Nucleus accumbens (tissue), 56 donors: ENCODE data around the gene PNKP.
"Not testable (repeated sequence)": the region's sequence is repeated elsewhere in the genome, so short reads cannot be mapped to it uniquely, and the experiment has no call there.

ENCODE experiments used
- DNase-seq, 56 donors: peaks; one replicate each; lab custom pipeline; 2025; lab: John Stamatoyannopoulos, UW

The PNKP gene

DNA sequence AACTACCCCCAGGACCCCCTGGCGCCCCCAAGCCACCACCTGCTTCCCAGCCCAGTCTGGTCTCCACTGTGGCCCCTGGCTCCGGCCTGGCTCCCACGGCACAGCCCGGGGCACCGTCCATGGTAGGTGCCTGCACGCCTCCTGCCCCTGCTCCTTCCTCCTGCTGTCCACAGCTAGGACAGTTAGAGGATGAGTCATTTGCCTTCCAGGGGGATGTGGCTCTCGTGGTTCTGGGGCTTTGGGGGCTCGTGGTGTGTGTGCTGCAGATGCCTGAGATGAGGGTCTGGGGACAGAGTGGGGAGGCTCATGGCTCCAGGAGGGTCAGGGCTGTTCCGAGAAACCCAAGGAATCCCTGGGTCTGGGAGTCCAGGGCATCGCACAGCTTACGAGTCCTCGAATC is 36.6 kb downstream of the PNKP start:
- DNase-seq = no peak

DNA sequence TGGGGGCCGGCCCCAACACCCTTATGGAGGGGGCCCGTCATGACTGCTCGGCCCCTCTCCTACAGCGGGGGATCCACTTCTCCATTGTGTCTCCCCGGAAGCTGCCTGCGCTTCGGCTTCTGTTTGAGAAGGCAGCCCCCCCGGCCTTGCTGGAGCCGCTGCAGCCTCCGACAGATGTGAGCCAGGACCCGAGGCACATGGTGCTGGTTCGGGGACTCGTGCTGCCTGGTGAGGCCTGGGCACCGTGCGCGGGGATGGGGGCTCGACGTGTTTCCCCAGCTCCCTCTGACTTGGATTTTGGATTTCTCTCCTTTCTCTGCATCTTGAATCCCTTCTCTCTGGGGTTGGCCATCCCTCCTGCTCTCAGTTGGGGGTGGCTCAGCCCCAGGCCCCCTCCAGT is 37.7 kb downstream of the PNKP start:
- no peak for DNase-seq

DNA sequence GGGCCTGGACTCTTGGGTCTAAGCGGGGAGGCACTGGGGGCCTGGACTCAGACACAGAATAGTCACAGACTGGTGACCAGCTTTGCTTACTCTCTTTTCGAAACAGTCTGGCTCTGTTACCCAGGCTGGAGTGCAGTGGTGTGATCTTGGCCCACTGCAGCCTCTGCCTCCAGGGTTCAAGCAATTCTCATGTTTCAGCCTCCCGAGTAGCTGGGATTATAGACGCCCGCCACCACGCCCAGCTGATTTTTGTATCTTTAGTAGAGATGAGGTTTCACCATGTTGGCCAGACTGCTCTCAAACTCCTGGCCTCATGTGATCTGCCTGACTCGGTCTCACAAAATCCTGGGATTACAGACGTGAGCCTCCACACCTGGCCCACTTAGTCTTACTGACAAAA is 38.2 kb downstream of the PNKP start:
- DNase-seq = no peak

DNA sequence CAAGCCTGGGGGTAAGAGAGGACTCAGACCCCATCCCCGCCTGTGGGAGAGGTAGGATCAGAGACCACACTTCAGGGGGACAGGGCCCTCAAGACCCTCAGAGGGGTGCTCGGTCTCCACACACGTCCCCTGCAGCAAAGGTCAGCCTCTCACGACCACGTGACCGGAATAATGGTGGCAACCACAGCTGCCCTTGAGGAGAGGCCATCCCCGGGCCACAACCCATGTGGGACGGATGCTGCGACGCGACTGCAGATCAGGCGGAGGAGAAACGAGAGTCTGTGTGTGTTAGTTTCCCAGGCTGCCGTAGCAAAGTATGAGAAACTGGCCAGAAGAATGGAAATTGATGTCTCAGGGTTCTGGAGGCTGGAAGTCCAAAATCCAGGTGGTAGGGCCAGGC is 40.3 kb downstream of the PNKP start:
- DNase-seq = no peak

DNA sequence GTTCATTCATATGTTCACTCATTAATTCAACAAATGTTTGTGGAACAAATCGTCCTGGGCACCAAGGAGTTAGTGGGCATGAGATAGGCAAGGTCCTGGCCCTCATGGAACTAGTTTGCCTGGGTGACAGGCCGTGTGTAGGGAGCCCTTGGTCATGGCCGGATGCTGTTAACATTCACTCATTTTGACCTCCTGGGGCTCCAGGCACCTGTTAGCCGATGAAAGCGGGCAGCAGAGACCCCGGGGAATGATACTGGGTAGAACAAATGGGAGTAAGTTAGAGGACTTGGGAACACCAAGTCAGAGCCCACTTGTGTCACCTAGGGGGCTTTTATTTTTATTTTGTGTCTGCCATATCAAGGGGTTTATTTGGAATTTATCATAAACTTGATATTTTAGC is 42.7 kb downstream of the PNKP start:
- DNase-seq = no peak

DNA sequence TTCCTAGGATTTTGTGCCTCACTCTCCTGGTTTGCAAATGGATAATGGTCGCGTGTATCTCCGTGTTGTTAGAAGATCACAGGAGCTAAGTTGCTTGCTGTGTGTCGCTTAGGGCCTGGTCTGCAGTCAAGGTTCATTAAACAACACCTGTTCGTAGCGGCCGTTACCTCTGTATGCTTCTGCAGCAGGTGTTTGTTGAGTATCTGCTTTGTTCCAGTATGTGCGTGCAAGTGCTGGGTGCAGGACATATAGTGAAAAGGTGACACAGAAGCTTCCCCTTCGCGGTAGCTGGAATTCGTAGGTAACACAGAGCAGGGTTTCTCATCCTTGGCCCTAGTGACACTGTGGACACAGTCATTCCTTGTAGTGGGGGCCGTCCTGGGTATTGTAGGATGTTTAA is 43.9 kb downstream of the PNKP start:
- DNase-seq = no peak

DNA sequence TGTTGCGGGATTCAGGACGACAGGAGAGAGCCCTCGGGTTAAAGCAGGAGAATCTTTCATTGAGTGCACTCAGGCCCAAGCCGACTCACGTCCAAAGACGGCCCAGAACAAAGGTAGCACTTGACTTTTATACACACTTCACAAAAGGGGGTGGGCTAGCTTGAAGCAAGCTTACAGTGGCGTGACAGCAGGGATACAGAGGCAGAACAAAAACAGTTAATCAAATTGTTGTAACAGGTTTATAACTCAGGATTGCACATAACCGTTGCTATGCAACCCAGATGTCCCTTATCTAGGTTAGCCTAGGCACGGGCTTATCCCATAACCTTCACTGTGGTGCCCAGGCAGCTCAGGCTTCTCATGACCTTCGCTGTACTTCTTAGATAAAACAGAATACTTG is 47.3 kb downstream of the PNKP start:
- no peak for DNase-seq

DNA sequence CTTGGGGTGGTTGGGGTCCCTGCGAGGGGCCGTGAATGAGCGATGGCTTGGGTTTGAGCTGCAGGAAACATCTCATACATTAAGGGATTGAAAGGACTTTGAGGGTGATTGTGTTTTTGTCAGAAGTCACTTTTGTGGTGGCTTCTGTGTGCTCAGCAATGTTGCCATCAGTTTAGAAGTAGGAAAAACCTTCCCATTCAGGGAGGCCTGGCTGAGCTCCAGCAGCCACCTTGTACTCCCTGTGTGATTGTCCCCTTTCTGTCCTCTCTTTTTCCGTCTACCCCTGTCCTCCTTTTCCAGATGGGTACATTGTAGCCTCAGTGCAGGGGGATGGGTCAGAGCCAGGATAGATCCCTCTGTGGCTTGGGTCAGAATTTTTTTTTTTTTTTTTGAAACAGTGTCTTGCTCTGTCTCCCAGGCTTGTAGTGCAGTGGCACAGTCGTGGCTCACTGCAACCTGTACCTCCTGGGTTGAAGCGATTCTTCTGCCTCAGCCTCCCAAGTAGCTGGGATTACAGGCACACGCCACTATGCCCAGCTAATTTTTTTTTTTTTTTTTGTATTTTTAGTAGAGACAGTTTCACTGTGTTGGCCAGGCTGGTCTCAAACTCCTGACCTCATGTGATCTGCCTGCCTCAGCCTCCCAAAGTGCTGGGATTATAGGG is 47.8 kb downstream of the PNKP start:
- not testable (repeated sequence) for DNase-seq

DNA sequence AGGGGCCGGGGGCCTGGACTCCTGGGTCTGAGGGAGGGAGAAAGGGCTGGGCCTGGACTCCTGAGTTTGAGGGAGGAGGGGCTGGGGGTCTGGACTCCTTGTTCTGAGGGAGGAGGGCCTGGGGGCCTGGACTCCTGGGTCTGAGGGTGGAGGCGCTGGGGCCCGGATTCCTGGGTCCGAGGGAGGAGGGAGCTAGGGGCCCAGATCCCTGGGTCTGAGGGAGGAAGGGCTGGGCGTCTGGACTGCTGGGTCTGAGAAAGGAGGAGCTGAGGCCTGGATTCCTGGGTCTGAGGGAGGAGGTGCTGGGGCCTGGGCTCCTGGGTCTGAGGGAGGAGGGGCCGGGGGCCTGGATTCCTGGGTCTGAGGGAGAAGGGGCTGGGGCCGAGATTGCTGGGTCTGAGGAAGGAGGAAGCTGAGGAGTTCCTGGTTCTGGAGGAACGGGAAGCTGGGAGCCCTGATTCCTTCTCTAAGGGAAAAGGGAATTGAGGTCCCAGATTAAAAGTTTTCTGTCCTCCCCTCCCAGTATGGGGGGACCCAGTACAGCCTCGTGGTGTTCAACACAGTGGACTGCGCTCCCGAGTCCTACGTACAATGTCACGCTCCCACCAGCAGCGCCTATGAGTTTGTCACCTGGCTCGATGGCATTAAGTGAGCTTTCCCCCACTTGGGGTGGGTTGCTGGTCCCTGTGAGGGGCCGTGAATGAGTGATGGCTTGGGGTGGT is 48.6 kb downstream of the PNKP start:
- DNase-seq = no peak

DNA sequence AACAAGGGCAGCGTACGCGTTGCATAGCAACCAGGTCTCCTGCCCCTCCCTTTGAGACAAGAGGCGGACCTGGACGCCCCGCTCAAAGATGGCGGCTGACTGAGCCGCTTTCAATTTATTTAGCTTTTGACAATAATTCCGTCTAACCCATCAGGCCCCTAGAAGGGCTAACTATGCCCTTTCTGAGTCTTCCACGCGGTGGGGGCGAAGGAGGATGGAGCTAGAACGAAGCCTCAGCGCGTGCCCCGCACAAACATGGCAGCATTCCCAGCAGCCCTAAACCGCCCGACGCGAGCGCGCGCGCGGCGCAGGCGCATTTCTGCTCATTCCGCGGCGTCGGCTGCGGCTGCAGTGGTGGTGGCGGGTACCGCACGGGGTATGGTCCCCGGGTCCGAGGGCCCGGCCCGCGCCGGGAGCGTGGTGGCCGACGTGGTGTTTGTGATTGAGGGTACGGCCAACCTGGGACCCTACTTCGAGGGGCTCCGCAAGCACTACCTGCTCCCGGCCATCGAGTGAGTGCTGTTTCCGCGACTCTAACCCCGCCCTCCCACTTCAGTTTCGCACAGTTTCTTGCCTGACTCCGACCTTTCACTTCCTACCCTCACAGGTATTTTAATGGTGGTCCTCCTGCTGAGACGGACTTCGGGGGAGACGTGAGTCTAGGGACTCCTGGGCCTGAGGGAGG is 49.3 kb downstream of the PNKP start, which contains the start of gene MED25:
TSS of gene MED25 (plus strand) at position 326 of the 685 bp plus-strand sequence. CDS start at position 379, 53 bp downstream.
- DNase-seq = peak in 54 of 56 donors; percentile 37 to 94 (median 81)

DNA sequence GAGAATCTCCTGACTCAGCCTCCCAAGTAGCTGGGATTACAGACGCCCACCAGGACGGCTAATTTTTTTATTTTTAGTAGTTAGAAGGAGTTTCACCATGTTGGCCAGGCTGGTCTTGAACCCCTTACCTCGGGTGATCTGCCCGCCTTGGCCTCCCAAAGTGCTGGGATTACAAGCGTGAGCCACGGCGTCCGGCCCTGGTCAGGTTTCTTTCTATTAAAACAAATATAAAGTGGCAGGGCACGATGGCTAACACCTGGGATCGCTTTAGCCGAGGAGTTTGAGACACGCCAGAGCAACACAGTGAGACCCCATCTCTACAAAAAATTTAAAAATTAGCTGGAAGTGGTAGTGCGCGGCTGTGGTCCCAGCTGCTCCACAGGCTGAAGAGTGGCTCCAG is 50.8 kb downstream of the PNKP start:
- no peak for DNase-seq

DNA sequence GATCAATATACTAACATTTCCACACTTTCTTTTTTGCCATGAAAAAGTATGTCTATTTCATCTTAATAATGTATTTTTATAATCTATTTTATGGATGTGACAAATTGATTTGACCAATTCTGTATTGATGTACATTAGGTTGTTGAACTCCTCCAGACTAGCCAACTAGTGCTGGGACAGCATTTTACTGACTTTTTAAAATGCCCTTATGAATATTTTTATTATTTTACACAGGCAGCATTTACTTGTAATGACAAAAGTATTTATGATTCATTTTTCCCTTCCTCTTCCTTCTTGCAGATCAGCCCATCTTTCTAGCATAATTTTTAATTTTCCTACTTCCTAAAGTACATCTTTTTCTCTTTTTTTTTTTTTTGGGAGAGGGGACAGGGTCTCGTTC is 53.4 kb downstream of the PNKP start:
- no peak for DNase-seq

DNA sequence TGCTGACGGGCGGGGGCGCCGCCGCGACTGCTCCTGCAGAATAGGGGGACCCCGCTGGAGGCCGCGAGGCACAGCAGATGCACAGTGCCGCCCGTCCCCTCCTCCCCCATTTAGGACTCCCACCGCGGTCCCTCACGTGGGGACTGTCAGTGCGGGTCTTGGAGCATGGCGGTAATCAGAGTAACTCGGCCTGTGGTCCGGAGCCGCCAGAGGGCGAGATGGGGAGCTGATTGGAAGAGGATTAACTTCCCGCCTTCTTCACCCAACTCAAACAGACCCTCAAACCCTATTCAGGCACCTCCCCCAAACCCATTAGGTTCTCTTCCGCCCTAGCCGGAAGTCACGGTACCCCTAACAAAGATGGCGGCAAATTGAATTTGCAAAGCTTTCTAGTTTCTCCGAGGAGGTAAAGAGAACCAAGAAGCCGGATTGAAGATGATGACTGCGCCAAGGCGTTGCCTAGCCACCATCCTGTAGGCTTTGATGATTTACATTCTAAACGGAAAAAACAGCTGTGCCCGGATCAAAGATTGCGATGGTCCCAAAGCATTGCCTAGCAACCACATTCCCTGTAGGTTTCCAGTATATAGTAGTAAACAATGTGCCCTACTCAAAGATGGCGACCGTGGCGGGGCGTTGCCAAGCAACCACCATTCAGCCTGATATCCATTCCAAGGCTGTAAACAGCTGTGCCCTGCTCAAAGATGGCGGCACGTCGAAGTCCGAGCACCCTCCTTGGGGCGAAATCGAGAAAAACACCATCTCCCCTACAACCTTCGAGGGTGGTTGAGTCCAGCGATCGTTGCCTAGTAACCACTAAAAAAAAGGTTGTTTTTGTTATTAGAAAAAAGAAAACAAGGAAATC is 54.1 kb downstream of the PNKP start, which contains the start of gene FUZ:
TSS of gene FUZ (minus strand) at position 296 of the 865 bp plus-strand sequence. CDS start at position 110, 186 bp downstream.
- DNase-seq = peak; percentile 69 to 99 (median 95)

DNA sequence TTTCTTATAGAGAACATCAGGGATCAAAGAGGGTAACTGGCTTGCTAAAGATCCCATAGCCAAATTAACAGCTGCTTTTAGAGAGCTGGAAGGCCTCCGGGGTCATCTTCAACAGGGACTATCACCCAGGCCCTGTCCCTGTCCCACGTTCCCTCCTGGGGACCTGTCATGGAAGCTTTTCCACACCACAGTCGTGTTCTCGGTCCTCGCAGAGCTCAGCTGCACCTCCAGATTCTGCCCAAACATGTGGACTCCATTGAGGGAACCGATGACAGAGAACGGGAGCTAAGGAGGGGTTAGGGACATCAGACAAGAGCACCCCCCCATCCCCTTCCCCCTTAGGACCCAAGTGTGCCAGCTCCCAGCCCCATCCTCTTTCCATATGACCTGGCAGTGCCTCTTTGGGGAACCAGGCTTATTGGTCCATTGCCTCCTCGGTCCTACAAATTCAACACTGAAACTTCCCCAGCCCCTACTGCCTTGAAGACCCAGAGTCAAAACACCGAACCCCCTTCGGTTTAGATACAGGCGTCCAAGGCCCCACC is 54.9 kb downstream of the PNKP start:
- peak in 4 of 56 donors; percentile 31 to 40 (median 34) for DNase-seq

DNA sequence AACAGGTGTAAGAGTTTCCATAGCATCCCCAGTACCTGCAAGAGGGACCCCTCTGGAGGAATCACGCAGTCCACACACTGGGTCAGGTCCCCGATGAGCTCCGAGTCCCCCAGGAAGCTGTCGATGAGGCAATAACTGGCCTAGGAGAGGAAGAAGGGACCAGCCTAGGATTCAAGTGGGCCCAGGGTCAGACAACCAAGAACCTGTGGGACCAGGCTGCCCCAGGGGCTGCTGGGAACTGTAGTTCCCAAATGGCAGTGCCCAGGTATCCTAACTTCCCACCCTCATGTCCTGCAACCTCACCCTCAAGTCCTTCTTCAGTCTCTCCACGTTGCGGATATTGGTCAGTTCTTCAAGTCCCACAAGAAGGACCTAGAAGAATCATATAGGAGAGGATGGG is 56.0 kb downstream of the PNKP start:
- DNase-seq = no peak
